Kidney (tissue), 14 donors: ENCODE data around the gene AVL9. TPM values are rescaled to one million over a fixed set of nuclear protein-coding genes. Genes with fewer than 3 reads are reported as not detected.

Experiments
- DNase-seq, 5 donors: peaks; one replicate each; pipeline ENCODE4 v3.0.0-alpha.2; 2013 to 2020
- FAIRE-seq: peaks from 2 replicates; lab custom pipeline; 2012; peaks lifted over from hg19 to GRCh38; lab: Jason Lieb, UNC
- H3K27ac ChIP-seq, 2 donors: one replicate each; pipeline ENCODE4 v1.7.0; 2013; ENCODE audit warnings: low read depth in 2 of 2, low read length in 2 of 2, inconsistent platforms in 1 of 2
- H3K27me3 ChIP-seq: one replicate; pipeline ENCODE4 v1.7.1; 2013; ENCODE audit warnings: low read length, inconsistent platforms; ENCODE audit not compliant: control insufficient read depth, insufficient read depth
- H3K36me3 ChIP-seq, 3 donors: one replicate each; pipeline versions ENCODE4 v1.7.0 to v1.7.1; 2013; ENCODE audit warnings: low read length in 3 of 3, control low read depth in 1 of 3, inconsistent platforms in 1 of 3; ENCODE audit not compliant: insufficient read depth in 3 of 3, control insufficient read depth in 2 of 3
- H3K4me1 ChIP-seq, 3 donors: one replicate each; pipeline versions ENCODE4 v1.7.0 to v1.7.1; 2013; ENCODE audit warnings: low read length in 3 of 3, inconsistent platforms in 1 of 3, low read depth in 1 of 3; ENCODE audit not compliant: control insufficient read depth in 2 of 3, insufficient read depth in 2 of 3
- H3K4me3 ChIP-seq, 3 donors: one replicate each; pipeline versions ENCODE4 v1.7.0 to v1.8.1; 2013; ENCODE audit warnings: low read length in 3 of 3, control low read depth in 1 of 3, inconsistent platforms in 1 of 3
- H3K9ac ChIP-seq, 3 donors: one replicate each; pipeline versions ENCODE4 v1.7.0 to v1.7.1; 2013; ENCODE audit warnings: low read length in 3 of 3, control low read depth in 1 of 3, inconsistent platforms in 1 of 3
- H3K9me3 ChIP-seq, 3 donors: one replicate each; pipeline versions ENCODE4 v1.7.0 to v1.7.1; 2013; ENCODE audit warnings: low read length in 3 of 3, control low read depth in 1 of 3, inconsistent platforms in 1 of 3; ENCODE audit not compliant: control insufficient read depth in 2 of 3, insufficient read depth in 1 of 3
- intact Hi-C: fragments of 100-400 bp; cut with DNase I; formaldehyde crosslinking; loops from one replicate; pipeline ENCODE4 v1.11.1; 2022
- polyA plus RNA-seq: library from polyadenylated mRNA; stranded (reverse); fragments of 350-450 nt; fragmentation: Illumina TruSeq; extraction: RNeasy Lipid Tissue Mini Kit (QIAGEN cat#74804); gene quantifications from one replicate; pipeline ENCODE4 v1.2.3, GENCODE V29; 2014; ENCODE audit warnings: low read depth, low replicate concordance; ENCODE audit not compliant: insufficient read depth
- total RNA-seq: library from RNA; stranded (reverse); fragmentation: NEBNext Ultra II Directional; extraction: Animal tissue kit (Norgen Biotek cat#: 25700); gene quantifications from one replicate; pipeline ENCODE4 v1.2.1, GENCODE V29; 2021
- TF ChIP-seq, protein P1 (sequence below): IDR thresholded peaks from 3 replicates; pipeline ENCODE4 v1.5.1; 2012; ENCODE audit warnings: mild to moderate bottlenecking, moderate library complexity, borderline replicate concordance; ENCODE audit not compliant: insufficient read depth; ENCODE audit errors: extremely low read depth
- donor health status: control.
- donor health status: control.
- donor health status: control.
- donor health status: control.
- donor health status: control.
- donor health status: DM: yes; HTN: yes; CAD: no.
- donor health status: Normal renal cell carcinoma (clear cell type).

The AVL9 gene
- total and polyA plus RNA-seq, 2 donors from 2014 or later: 7.9 to 39.9 TPM

DNA sequence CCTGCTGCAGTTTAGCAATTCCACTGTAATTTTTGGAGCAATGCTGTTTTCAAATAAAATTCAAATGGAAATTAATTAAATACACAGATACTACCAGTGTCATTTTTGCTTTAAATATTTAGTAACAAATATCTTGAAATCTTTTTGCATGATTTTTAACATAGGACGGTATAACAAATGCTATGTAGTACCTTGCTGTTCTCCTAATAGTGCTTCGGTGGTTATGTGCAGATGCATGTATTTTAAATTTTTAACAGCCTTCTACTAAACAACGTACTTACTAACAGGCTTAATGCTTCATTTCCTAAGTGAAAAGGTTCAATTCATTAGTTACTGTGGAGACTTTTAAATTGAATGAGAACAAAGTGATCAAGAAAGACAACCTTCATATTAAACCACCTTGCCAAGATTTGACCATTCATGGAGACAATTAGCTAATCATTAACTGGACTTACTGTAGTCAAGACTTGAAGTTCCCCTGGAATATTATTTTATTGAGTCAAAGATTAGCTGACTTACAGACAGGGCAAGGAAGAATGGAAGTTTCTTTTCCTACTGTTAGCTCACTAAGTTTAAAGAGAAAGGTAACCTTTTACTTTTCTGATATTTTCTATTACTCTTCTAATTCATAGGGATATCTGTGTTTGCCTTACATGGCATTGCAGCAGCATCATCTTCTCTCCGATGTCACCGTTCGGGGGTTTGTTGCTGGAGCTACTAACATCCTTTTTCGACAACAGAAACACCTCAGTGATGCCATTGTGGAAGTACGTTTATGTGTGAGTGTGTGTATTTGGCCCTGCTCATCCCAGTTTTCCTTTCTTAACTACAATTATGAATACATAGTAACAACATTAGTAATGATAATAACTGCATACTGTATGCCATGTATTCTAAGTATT, 74.3 kb downstream of the AVL9 start:
- intact Hi-C loops: no loop called here
- H3K27ac ChIP-seq: no peak overlapping the region
- H3K9me3 ChIP-seq: no peaks in the 10 kb centered on the region
- no peak overlapping the region for H3K9ac ChIP-seq
- peak in 1 of 5 donors; percentile 13 for DNase-seq
- no peaks in the 10 kb centered on the region for H3K4me1 ChIP-seq
- peak; percentile 59 for FAIRE-seq
- peaks cover 3 to 15% (median 5%) of the 10 kb centered on the region in 3 donors for H3K36me3 ChIP-seq
- TF ChIP-seq, protein P1, sequence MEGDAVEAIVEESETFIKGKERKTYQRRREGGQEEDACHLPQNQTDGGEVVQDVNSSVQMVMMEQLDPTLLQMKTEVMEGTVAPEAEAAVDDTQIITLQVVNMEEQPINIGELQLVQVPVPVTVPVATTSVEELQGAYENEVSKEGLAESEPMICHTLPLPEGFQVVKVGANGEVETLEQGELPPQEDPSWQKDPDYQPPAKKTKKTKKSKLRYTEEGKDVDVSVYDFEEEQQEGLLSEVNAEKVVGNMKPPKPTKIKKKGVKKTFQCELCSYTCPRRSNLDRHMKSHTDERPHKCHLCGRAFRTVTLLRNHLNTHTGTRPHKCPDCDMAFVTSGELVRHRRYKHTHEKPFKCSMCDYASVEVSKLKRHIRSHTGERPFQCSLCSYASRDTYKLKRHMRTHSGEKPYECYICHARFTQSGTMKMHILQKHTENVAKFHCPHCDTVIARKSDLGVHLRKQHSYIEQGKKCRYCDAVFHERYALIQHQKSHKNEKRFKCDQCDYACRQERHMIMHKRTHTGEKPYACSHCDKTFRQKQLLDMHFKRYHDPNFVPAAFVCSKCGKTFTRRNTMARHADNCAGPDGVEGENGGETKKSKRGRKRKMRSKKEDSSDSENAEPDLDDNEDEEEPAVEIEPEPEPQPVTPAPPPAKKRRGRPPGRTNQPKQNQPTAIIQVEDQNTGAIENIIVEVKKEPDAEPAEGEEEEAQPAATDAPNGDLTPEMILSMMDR: no peak
- H3K27me3 ChIP-seq: no peaks in the 10 kb centered on the region
- H3K4me3 ChIP-seq: no peak overlapping the region

DNA sequence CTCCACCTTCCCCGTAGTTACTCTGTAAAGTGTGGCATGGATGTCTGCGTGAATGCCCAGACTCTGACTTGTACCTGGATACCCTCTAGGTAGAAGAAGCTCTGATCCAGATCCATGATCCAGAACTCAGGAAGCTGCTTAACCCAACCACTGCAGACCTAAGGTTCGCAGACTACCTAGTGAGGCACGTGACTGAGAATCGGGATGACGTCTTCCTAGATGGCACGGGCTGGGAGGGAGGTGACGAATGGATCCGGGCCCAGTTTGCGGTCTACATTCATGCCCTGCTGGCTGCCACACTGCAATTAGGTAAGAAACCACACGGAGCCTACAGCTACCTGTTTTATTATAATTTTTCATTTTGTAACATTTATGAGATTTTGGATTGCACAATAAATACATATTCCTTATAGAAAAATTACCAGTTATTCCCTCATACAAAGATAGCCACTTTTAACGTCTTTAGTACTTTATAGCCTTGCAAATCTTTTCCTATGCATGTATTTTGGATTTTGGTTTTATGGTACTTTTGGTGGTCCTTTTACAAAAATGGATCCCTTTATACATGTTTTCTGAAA, 77.9 kb downstream of the AVL9 start:
- no peak for FAIRE-seq
- no peaks in the 10 kb centered on the region for H3K27me3 ChIP-seq
- no peak overlapping the region for H3K9ac ChIP-seq
- no peak overlapping the region for H3K27ac ChIP-seq
- TF ChIP-seq, protein P1: no peak
- no peak for DNase-seq
- intact Hi-C loops: no loop called here
- no peak overlapping the region for H3K4me3 ChIP-seq
- peaks cover 6 to 38% (median 21%) of the 10 kb centered on the region in 3 donors for H3K36me3 ChIP-seq
- H3K9me3 ChIP-seq: no peaks in the 10 kb centered on the region
- no peaks in the 10 kb centered on the region for H3K4me1 ChIP-seq

DNA sequence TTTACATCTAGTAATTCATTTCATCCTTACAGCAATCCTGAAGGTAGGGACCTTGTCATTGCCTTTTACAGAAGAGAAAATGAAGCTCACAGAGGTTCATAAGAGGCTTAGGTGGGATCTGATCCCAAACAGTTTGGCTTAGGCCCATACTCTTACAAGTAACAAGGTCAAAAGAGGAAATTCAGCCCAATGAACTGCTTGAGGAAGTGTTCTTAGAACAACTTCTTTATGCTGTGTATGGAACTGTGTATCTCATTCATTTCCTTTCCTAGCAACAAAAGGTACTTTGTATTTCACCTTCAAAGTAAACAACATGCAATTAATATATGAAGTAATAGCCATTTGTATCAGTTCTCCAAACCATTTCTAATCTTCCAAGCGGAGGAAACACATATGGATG, 79.3 kb downstream of the AVL9 start:
- Histone ChIP-seq H3K4me1 (no peaks in the 10 kb centered on the region), H3K9me3 (no peaks in the 10 kb centered on the region), H3K4me3 (no peak overlapping the region), H3K9ac (no peak overlapping the region), H3K36me3 (peaks cover 6 to 38% (median 22%) of the 10 kb centered on the region in 3 donors), H3K27me3 (no peaks in the 10 kb centered on the region), H3K27ac (no peak overlapping the region)
- TF ChIP-seq, protein P1: no peak
- FAIRE-seq (no peak), DNase-seq (no peak)
- intact Hi-C loops: no loop called here
